RWPE1 (cell line): ENCODE measurements around the gene SUPT3H.

Experiments
- CTCF ChIA-PET: fragments of 350-600 bp; sonication (Branson Sonifier 250); formaldehyde crosslinking; extraction: SDS; loops from one replicate; lab custom pipeline; 2021; lab: Yijun Ruan, JAX
- POLR2A ChIA-PET: fragments of 400-600 bp; formaldehyde crosslinking; extraction: SDS; loops from one replicate; lab custom pipeline; 2020; ENCODE audit warnings: antibody characterized with exemption; ENCODE audit not compliant: low non-redundant PET; lab: Yijun Ruan, JAX
- DNase-seq: peaks from one replicate; pipeline ENCODE4 v3.0.0; 2012; ENCODE audit warnings: low spot score
- H3K27ac ChIP-seq: fragments of 450-650 bp; 2 replicates; pipeline ENCODE4 v1.5.1; 2017
- TF ChIP-seq, protein P1 (sequence below): fragments of 450-650 bp; conservative IDR thresholded peaks from 2 replicates; pipeline ENCODE4 v1.5.1; 2017; ENCODE audit warnings: low read depth, mild to moderate bottlenecking

SUPT3H gene

DNA sequence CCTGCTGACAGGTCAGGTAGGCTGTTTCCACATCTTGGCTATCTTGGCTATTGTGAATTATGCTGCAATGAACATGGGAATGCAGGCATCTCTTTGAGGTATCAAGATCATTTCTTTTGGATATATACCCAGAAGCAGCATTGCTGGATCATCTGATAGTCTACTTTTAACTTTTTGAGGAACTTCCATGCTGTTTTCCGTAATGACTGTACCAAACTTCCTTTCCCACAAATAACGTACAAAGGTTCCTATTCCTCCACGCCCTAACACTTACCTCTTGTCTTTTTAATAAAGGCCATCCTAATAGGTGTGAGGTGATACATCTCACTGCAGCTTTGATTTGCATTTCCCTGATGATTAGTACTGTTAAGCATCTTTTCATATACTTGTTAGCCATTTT is 388.3 kb downstream of the SUPT3H start:
- CTCF ChIA-PET: no interaction called here
- TF ChIP-seq, protein P1, sequence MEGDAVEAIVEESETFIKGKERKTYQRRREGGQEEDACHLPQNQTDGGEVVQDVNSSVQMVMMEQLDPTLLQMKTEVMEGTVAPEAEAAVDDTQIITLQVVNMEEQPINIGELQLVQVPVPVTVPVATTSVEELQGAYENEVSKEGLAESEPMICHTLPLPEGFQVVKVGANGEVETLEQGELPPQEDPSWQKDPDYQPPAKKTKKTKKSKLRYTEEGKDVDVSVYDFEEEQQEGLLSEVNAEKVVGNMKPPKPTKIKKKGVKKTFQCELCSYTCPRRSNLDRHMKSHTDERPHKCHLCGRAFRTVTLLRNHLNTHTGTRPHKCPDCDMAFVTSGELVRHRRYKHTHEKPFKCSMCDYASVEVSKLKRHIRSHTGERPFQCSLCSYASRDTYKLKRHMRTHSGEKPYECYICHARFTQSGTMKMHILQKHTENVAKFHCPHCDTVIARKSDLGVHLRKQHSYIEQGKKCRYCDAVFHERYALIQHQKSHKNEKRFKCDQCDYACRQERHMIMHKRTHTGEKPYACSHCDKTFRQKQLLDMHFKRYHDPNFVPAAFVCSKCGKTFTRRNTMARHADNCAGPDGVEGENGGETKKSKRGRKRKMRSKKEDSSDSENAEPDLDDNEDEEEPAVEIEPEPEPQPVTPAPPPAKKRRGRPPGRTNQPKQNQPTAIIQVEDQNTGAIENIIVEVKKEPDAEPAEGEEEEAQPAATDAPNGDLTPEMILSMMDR: no peak
- H3K27ac ChIP-seq: no peak overlapping the region
- POLR2A ChIA-PET: no interaction called here
- DNase-seq: no peak

DNA sequence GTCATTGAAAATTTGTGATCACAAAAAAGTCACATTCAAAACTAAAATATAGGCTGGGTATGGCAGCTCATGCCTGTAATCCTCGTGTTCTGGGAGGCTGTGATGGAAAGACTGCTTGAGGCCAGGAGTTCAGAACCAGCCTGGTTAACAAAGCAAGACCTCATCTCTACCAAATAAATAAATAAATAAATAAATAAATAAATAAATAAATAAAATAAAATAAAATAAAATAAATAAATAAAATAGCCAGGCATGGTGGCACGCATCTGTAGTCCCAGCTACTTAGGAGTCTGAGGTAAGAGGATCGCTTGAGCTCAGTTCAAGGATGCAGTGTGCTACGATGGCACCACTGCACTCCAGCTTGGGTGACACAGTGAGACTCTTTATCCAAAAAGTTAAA is 392.7 kb downstream of the SUPT3H start:
- TF ChIP-seq, protein P1: no peak
- ChIA-PET POLR2A (no interaction called here), CTCF (no interaction called here)
- DNase-seq: no peak
- H3K27ac ChIP-seq: no peak overlapping the region

DNA sequence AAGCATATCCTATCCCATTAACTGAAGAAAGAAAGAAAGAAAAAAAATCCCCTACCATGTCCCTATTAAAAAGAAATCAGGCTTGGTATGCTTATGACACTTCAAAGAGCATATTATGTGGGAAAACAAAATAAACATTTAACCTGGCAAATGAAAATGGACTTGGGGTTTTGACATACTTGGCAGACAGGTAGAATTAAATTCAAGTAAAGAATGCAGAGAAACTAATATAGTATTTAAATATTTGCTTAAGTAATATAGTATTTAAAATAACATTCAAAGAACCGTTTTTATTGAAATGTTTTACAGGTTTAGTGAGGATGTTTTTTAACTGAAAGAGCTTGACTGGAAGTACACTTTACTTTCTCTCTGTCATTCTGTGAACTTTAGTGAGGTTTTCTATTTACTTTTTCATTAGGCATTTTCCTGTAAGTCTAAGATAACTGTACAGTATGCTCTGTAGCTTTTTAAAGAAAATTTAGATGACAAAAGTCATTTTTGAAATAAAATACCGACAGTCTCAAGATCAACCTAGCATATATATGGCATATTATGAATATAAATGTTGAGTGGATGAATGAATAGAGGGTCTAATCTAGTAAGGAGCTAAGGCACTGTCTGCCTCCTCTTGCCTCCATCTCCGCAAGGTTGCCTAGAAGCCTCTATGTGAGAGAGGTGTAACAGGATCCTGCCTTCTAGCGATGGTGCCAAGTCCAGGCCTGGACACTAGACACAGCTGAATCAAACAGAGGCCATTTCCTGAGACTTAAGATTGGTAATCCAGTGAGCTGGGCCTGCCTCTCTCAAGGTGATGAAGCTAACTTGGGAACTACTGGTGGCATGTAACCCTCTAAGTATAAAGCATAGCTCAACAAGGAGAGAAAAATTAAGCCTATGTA is 394.0 kb downstream of the SUPT3H start:
- CTCF ChIA-PET: no interaction called here
- no peak for DNase-seq
- POLR2A ChIA-PET: no interaction called here
- H3K27ac ChIP-seq: no peak overlapping the region
- TF ChIP-seq, protein P1: no peak

DNA sequence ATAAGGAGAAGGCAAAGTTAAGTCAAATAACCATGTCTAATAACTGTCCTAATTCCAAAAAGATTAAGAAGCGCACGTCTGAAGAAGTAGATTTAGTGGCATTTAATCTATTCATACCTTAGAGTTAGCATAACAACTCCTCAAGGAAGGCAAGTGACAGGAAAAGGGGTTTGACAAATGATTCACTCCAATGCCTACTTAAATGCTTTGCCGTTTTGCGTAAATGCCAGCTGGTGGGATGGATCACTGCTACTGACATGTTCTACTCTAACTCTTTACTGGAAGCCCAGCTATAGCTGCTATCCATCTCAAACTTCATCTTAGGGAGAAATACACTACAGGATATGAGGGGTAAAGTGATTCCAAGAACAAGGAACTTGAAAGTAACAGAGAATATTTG is 396.9 kb downstream of the SUPT3H start:
- POLR2A ChIA-PET: no interaction called here
- CTCF ChIA-PET: interaction anchor here (0.7 kb wide), 1 partner anchor 347 kb away, joined by 4 read pairs; no protein-coding TSS in a partner anchor
- DNase-seq: no peak
- TF ChIP-seq, protein P1: no peak
- no peak overlapping the region for H3K27ac ChIP-seq

DNA sequence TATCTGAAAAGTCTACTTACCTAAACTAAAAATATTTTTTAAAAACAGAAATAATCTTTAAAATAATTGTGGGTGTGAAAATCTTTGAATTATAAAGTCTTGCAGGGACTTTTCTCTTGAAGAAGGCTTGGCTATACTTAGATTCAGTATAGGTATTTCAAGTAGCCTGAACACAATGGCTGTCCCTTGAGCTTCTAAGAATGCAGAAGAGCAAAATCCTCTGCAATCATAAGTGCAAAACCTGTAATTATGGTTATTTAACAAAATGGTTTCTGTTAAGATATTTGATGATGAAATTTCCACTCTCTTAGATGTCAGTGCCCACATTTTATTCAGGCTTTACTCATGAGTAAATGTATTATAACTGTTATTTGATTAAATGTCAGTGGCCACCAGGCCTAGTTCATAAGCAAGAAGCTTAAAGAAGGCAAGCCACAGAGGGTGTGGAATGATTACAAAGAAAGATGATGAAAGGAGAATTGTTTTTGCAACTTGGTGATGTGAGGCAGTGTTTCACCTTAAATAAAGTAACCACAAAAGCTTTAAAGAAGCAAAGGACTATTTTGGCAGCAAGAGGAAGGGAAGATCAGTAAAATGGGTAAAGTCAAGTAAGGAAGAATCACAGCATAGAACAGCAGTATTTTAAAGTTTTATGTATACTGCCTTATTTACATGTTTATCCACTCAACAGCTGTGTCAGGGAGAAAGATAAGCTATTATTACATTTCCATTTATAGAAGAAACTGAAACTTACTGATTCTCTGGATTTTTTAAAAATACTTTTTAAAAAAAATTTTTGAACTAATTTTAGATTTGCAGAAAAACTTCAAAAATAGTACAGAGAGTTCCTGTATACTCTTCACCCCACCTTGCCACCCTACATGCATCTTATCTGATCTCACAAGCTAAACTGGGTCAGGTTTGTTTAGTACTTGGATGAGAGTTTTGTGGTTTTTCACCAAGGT is 400.8 kb downstream of the SUPT3H start:
- no peak for DNase-seq
- H3K27ac ChIP-seq: no peak overlapping the region
- POLR2A ChIA-PET: no interaction called here
- TF ChIP-seq, protein P1: no peak
- CTCF ChIA-PET: interaction anchor here (0.5 to 0.6 kb wide), 2 partner anchors 31 to 401 kb away, joined by 3 to 4 read pairs; no protein-coding TSS in a partner anchor

DNA sequence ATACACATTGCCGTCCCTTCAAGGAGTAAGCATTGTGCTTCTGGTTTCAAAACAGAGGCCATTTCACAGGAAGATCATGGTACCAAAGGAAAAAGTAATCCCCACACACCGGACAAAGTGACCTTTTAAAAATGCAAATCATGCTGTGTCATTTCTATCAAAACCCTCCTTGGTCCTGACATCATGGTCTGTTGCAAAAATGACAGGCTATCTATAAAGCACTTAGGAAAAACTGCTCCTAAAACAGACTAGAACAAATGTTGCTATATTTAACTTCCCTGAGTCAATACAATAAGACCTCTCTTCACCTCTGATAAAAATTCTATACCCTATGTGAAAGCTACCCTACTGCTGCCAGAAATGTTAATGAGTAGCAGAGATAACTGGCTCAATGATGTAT is 403.2 kb downstream of the SUPT3H start:
- DNase-seq: no peak
- TF ChIP-seq, protein P1: no peak
- ChIA-PET POLR2A (no interaction called here), CTCF (interaction anchor here (0.6 kb wide), 1 partner anchor 962 kb away, joined by 3 read pairs; no protein-coding TSS in a partner anchor)
- H3K27ac ChIP-seq: no peak overlapping the region
